HG03342 (cell line): Measurements from ENCODE around the gene CYP2C19.
"Not testable (repeated sequence)": the region's sequence is repeated elsewhere in the genome, so short reads cannot be mapped to it uniquely, and the experiment has no call there.

ENCODE experiments used
- ATAC-seq: cut with Tn5 transposase; IDR thresholded peaks from one replicate; pipeline ENCODE4 v1.9.1; 2021; ENCODE audit warnings: mild to moderate bottlenecking, moderate library complexity; ENCODE audit not compliant: unreplicated experiment

CYP2C19 gene

DNA sequence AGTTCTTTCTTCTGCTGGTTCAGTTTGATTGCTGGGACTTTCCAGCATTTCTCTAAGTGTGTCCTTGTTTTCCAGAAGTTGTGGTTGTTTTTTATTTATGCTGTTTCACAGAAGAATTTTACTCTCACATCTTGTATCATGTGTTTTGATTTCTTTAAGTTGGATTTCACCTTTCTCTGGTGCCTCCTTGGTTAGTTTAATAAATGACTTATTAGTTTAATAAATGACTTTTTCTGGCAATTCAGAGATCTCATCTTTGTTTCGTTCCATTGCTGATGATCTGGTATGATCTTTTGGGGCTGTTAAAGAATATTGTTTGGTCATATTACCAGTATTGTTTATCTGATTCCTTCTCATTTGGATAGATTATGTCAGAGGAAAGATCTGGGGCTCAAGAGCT, 116.2 kb downstream of the CYP2C19 start:
- ATAC-seq = no peak

- ATAC-seq = no peak
Observed at GRCh38 chr10:94879214-94879613, 116.7 kb downstream of the CYP2C19 start.

GRCh38 chr10:94889123-94889522, 126.6 kb downstream of the CYP2C19 start:
- no peak for ATAC-seq

DNA sequence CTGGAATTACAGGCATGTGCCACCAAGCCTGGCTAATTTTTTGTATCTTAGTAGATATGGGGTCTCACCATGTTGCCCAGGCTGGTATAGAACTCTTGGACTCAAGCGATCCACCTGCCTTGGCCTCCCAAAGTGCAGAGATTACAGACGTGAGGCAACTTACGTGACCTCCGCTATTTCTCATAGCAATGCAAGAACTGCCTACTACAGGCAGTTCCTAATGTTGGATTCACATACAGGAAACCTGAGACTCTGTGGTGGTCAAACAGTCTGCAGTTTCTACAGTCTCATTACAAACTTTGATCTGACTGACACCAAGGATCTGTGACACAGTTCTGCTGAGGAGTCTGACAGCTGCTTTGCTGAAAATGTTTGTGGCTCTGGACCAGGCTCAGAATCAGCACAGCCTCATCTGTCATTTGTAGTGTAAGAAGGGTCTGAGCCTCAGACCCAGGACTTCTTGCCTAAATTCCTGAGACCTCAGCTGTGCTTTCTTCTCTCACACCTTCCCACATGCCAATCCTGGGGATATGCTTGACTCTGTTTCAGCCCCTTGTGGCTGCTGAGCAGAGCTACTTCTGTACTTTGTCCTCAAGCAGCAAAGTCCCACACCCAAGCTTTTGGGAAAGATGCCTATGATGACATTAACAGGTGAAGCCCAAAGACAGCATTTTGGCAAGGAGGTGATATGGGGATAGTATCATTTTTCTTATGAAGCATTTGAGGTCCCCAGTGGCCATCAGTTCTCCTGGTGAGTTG, 128.0 kb downstream of the CYP2C19 start:
- ATAC-seq = no peak

DNA sequence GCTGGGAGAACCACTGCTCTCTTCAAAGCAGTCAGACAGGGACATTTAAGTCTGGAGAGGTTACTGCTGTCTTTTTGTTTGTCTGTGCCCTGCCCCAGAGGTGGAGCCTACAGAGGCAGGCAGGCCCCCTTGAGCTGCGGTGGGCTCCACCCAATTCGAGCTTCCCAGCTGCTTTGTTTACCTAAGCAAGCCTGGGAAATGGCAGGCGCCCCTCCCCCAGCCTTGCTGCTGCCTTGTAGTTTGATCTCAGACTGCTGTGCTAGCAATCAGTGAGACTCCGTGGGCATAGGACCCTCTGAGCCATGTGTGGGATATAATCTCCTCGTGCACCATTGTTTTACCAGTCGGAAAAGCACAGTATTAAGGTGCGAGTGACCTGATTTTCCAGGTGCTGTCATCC, 135.9 kb downstream of the CYP2C19 start:
- not testable (repeated sequence) for ATAC-seq

DNA sequence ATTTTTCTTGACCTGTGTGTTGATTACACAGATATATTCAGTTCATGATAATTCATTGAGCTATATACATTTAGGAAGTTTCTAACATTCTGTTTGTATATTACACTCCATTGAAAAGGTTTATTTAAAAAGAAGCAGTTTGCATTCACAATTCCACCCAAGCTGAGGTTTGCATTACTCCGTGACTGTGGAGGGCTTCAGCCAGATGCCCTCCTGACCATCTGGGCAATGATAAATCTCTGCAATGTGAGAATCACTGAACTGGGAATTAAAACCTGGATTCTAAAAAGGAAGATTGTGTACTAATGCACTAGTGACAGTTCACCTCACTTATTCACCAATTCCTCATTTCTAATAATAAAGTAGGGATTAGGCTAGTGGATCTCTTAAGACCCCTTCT, 139.6 kb downstream of the CYP2C19 start:
- ATAC-seq = no peak

DNA sequence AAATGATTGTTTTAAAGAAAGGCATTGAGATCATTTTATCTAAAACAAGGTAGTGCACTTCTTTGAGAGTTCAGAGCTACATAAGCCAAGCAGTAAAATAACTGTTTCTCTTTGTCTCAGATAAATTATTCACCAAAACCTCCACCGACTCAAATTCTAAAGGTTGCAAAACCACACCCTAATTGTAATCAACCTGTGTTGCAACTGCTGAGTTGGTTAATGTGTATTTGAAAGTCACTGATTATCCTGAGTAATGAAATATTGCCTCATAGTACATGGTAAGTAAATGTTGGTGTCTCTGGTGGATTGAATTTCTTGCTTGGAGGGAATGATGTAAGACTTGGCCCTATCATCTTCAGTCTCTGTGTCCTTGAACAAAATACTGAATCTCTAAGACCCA, 140.1 kb downstream of the CYP2C19 start:
- no peak for ATAC-seq
